HUES6 (cell line): ENCODE measurements around the gene DSEL.

Experiments
- H3K27ac ChIP-seq: 2 replicates; pipeline ENCODE4 v1.7.0; 2013; ENCODE audit warnings: low read depth, mild to moderate bottlenecking, low read length, inconsistent platforms
- H3K27me3 ChIP-seq: 2 replicates; pipeline ENCODE4 v1.6.1; 2013; ENCODE audit warnings: low read length; ENCODE audit not compliant: control insufficient read depth, insufficient read depth
- H3K36me3 ChIP-seq: 2 replicates; pipeline ENCODE4 v1.6.1; 2013; ENCODE audit warnings: low read length; ENCODE audit not compliant: control insufficient read depth, insufficient read depth
- H3K4me1 ChIP-seq: 2 replicates; pipeline ENCODE4 v1.6.1; 2013; ENCODE audit warnings: low read length; ENCODE audit not compliant: control insufficient read depth, insufficient read depth
- H3K4me3 ChIP-seq: 2 replicates; pipeline ENCODE4 v1.5.1; 2013; ENCODE audit warnings: low read depth, low read length
- H3K9ac ChIP-seq: one replicate; pipeline ENCODE4 v1.6.1; 2013; ENCODE audit warnings: mild to moderate bottlenecking, low read length
- H3K9me3 ChIP-seq: 2 replicates; pipeline ENCODE4 v1.6.1; 2013; ENCODE audit warnings: low read depth, low read length; ENCODE audit not compliant: control insufficient read depth, insufficient read depth

Gene DSEL

DNA sequence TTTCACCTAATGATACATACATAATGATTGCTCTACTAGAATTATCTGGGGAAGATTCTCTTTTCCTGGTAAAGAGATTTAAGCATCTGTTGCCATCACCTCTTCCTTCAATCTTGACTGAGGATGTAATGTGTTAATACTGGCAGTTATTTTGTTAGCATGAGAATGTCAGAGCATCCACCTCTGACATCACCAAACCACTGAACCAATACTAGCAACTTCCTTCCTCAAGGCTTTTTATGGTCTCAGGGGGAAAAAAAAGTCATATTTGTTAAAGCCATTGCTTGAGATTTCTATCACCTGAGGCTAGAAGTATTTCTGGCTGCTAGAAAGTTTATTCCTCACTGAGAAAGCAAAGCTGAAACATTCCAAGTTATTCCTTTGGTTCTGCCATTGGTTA is 48.5 kb downstream of the DSEL start:
- Histone ChIP-seq H3K27ac (no peak overlapping the region), H3K9me3 (peaks cover 9% of the 10 kb centered on the region; the same call in 1 of the 2 replicates), H3K4me1 (peaks cover 10% of the 10 kb centered on the region), H3K9ac (no peak overlapping the region), H3K4me3 (no peak overlapping the region), H3K27me3 (no peaks in the 10 kb centered on the region), H3K36me3 (no peaks in the 10 kb centered on the region)

DNA sequence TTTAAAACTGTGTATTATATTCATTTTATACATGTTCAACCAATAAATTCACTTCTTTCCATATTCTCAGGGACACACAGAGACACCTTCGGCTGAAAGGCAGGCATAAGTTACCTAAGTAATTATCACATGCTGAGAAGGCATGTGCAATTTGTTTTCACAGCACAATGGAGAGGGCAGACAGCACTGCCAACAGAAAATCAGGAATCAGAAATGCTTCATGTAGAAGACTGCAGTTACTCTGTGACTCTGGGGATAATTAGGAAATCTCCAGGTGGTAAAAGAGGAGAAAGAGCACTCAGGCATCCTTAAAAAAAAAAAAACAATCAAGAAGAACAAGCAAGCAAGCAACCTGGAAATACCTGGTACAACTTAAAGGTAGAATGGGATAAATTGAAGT is 49.3 kb downstream of the DSEL start:
- H3K4me1 ChIP-seq = peaks cover 10% of the 10 kb centered on the region
- peaks cover 9% of the 10 kb centered on the region; the same call in 1 of the 2 replicates for H3K9me3 ChIP-seq
- no peak overlapping the region for H3K27ac ChIP-seq
- H3K9ac ChIP-seq = no peak overlapping the region
- H3K27me3 ChIP-seq = no peaks in the 10 kb centered on the region
- no peak overlapping the region for H3K4me3 ChIP-seq
- H3K36me3 ChIP-seq = no peaks in the 10 kb centered on the region

DNA sequence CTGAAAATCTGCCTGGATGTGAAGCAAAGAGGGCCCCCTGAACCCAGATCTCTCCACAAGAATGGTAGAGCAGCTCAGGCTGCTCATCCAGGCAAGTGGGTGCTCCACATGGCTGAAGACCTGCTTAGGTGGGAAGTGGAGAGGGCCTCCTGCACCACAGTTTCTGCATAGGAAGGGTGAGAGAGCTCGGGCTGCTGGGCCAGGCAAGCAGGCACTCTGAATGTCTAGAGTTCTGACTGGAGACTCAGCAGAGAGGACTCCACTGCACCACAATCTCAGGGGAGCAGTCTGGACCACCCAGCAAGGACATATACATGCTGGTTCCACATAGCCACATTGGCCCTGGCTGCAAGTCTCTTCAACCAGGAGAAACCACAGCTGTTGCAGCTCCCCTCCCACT is 52.0 kb downstream of the DSEL start:
- Histone ChIP-seq H3K27me3 (no peaks in the 10 kb centered on the region), H3K4me3 (no peak overlapping the region), H3K9ac (no peak overlapping the region), H3K27ac (no peak overlapping the region), H3K36me3 (no peaks in the 10 kb centered on the region), H3K4me1 (peaks cover 10% of the 10 kb centered on the region), H3K9me3 (peaks cover 13% of the 10 kb centered on the region; the same call in 1 of the 2 replicates)

DNA sequence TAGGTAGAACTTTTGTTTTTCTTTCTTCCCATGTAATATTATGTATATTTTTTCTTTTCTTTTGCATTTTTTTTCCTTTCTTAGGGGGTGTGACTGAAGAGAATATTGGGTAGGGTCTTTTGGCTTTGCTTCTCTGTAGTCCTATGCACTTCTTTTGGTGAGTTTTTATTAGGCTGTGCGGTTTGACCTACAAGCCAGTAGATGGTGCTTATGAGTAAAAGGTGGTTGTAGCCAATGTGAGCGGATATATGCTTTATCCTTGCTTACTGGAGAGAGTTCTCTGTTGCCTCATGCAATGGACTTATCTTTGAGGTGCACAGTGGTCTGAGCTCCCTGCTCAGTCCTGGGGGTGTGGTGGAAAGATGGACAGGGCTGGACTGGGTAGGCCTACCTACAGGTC is 52.7 kb downstream of the DSEL start:
- no peaks in the 10 kb centered on the region for H3K36me3 ChIP-seq
- H3K27me3 ChIP-seq = no peaks in the 10 kb centered on the region
- peaks cover 13% of the 10 kb centered on the region; the same call in 1 of the 2 replicates for H3K9me3 ChIP-seq
- H3K27ac ChIP-seq = no peak overlapping the region
- no peak overlapping the region for H3K4me3 ChIP-seq
- no peak overlapping the region for H3K9ac ChIP-seq
- peaks cover 10% of the 10 kb centered on the region for H3K4me1 ChIP-seq

DNA sequence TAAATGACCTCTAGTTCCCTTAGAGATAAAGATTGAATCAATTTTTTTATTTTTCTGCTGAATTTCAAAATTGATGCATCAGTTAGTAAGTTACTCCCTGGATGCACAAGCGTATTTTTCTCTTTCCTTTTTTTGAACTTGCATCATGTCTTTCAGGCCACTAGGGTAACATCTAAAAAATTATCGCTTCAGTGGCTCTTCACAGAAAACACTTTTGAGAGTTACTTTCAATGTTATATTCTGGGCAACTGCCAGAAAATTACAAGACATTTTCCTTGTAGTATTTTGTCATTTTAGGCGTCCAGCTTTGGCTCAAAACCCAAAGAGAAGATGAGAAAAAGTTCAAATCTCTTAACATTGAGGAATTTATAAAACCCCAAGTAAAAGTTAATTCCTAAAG is 59.8 kb downstream of the DSEL start:
- no peaks in the 10 kb centered on the region for H3K27me3 ChIP-seq
- H3K36me3 ChIP-seq = no peaks in the 10 kb centered on the region
- no peak overlapping the region for H3K9ac ChIP-seq
- peaks cover 7% of the 10 kb centered on the region; the same call in 1 of the 2 replicates for H3K9me3 ChIP-seq
- no peak overlapping the region for H3K4me3 ChIP-seq
- peaks cover 17% of the 10 kb centered on the region for H3K4me1 ChIP-seq
- no peak overlapping the region for H3K27ac ChIP-seq
